Stimulated activated naive CD8-positive, alpha-beta T cell treated with anti-CD3 and anti-CD28 coated beads, Interleukin-15, amount 100 ng/mL, for 72 hours (primary cell): ENCODE results near the gene SCRG1.

Source experiments
- ATAC-seq: fragments of 150-1000 bp; cut with Tn5 transposase; 2 replicates; pipeline ENCODE4 v1.10.0; 2021; ENCODE audit warnings: mild to moderate bottlenecking, moderate library complexity
- DNase-seq, 2 donors: peaks; one replicate each; pipeline ENCODE4 v3.0.0; 2021 to 2022
- H3K27ac Mint-ChIP-seq, 2 donors: one replicate each; pipeline ENCODE4 v1.8.0; 2022; ENCODE audit warnings: mild to moderate bottlenecking in 2 of 2, mixed read lengths in 2 of 2, moderate library complexity in 2 of 2
- H3K27me3 Mint-ChIP-seq: one replicate; pipeline ENCODE4 v1.8.0; 2022; ENCODE audit warnings: mixed read lengths
- H3K4me1 Mint-ChIP-seq: one replicate; pipeline ENCODE4 v1.8.0; 2022; ENCODE audit warnings: mild to moderate bottlenecking, mixed read lengths
- H3K4me3 Mint-ChIP-seq, 2 donors: one replicate each; pipeline ENCODE4 v1.8.0; 2022; ENCODE audit warnings: mild to moderate bottlenecking in 2 of 2, mixed read lengths in 2 of 2, moderate library complexity in 1 of 2
- H3K9me3 Mint-ChIP-seq, 2 donors: one replicate each; pipeline ENCODE4 v1.8.0; 2022; ENCODE audit warnings: mixed read lengths in 2 of 2

SCRG1 gene

GRCh38 chr4:173398779-173399415, at the start of gene SCRG1:
SCRG1 (minus strand) TSS chr4:173399116; CDS start chr4:173391414, 7,702 bp downstream.
- ATAC-seq (no peak), DNase-seq (no peak)
- peaks cover 11% of the 10 kb centered on the region for H3K27me3 Mint-ChIP-seq
- no peak within 1 kb of the TSS for H3K4me3 Mint-ChIP-seq
- no peaks in the 10 kb centered on the region for H3K4me1 Mint-ChIP-seq
- H3K27ac Mint-ChIP-seq = no peak within 1 kb of the TSS
- H3K9me3 Mint-ChIP-seq = no peaks in the 10 kb centered on the region

GRCh38 chr4:173448103-173448502, 49.2 kb upstream of the SCRG1 start:
- no peak overlapping the region for H3K27ac Mint-ChIP-seq
- DNase-seq = no peak
- H3K4me3 Mint-ChIP-seq = no peak overlapping the region
- no peak for ATAC-seq
- no peaks in the 10 kb centered on the region for H3K27me3 Mint-ChIP-seq
- H3K9me3 Mint-ChIP-seq = peaks cover 0 to 7% of the 10 kb centered on the region in 2 donors
- H3K4me1 Mint-ChIP-seq = no peaks in the 10 kb centered on the region

GRCh38 chr4:173446416-173446815, 47.5 kb upstream of the SCRG1 start:
- no peaks in the 10 kb centered on the region for H3K4me1 Mint-ChIP-seq
- no peak overlapping the region for H3K27ac Mint-ChIP-seq
- no peak overlapping the region for H3K4me3 Mint-ChIP-seq
- ATAC-seq (no peak), DNase-seq (no peak)
- no peaks in the 10 kb centered on the region for H3K27me3 Mint-ChIP-seq
- peaks cover 0 to 7% of the 10 kb centered on the region in 2 donors for H3K9me3 Mint-ChIP-seq

- peaks cover 0 to 7% of the 10 kb centered on the region in 2 donors for H3K9me3 Mint-ChIP-seq
- no peak for ATAC-seq
These were observed 44.2 kb upstream of the SCRG1 start for GRCh38 chr4:173443121-173443520.

GRCh38 chr4:173442223-173442932, 43.5 kb upstream of the SCRG1 start:
- H3K4me3 Mint-ChIP-seq = no peak overlapping the region
- H3K27ac Mint-ChIP-seq = no peak overlapping the region
- no peaks in the 10 kb centered on the region for H3K4me1 Mint-ChIP-seq
- DNase-seq (no peak), ATAC-seq (no peak)
- H3K27me3 Mint-ChIP-seq = no peaks in the 10 kb centered on the region
- H3K9me3 Mint-ChIP-seq = peaks cover 0 to 7% of the 10 kb centered on the region in 2 donors

More at GRCh38 chr4:173443121-173443520, 44.2 kb upstream of the SCRG1 start:
- H3K4me3 Mint-ChIP-seq = no peak overlapping the region
- no peak for DNase-seq
- H3K4me1 Mint-ChIP-seq = no peaks in the 10 kb centered on the region
- H3K27me3 Mint-ChIP-seq = no peaks in the 10 kb centered on the region
- H3K27ac Mint-ChIP-seq = no peak overlapping the region

GRCh38 chr4:173440888-173441287, 42.0 kb upstream of the SCRG1 start:
- ATAC-seq = peak; percentile 89
- Mint-ChIP-seq H3K4me1 (no peaks in the 10 kb centered on the region), H3K9me3 (peaks cover 0 to 7% of the 10 kb centered on the region in 2 donors), H3K27ac (no peak overlapping the region), H3K4me3 (no peak overlapping the region), H3K27me3 (no peaks in the 10 kb centered on the region)
- DNase-seq = no peak

GRCh38 chr4:173436771-173437265, 37.9 kb upstream of the SCRG1 start:
- Mint-ChIP-seq H3K4me1 (no peaks in the 10 kb centered on the region), H3K27me3 (no peaks in the 10 kb centered on the region), H3K4me3 (no peak overlapping the region), H3K9me3 (no peaks in the 10 kb centered on the region), H3K27ac (no peak overlapping the region)
- DNase-seq (no peak), ATAC-seq (no peak)

GRCh38 chr4:173436149-173436579, 37.2 kb upstream of the SCRG1 start:
- H3K9me3 Mint-ChIP-seq = peaks cover 0 to 2% of the 10 kb centered on the region in 2 donors
- no peak overlapping the region for H3K4me3 Mint-ChIP-seq
- DNase-seq (no peak), ATAC-seq (no peak)
- H3K27me3 Mint-ChIP-seq = no peaks in the 10 kb centered on the region
- H3K4me1 Mint-ChIP-seq = no peaks in the 10 kb centered on the region
- H3K27ac Mint-ChIP-seq = no peak overlapping the region

- ATAC-seq (no peak), DNase-seq (no peak)
- Mint-ChIP-seq H3K27ac (no peak overlapping the region), H3K9me3 (peaks cover 0 to 12% of the 10 kb centered on the region in 2 donors), H3K27me3 (no peaks in the 10 kb centered on the region), H3K4me1 (no peaks in the 10 kb centered on the region), H3K4me3 (no peak overlapping the region)
These were observed 35.3 kb upstream of the SCRG1 start for GRCh38 chr4:173434231-173434630.

GRCh38 chr4:173433447-173433846, 34.5 kb upstream of the SCRG1 start:
- Mint-ChIP-seq H3K9me3 (peaks cover 0 to 12% of the 10 kb centered on the region in 2 donors), H3K4me1 (no peaks in the 10 kb centered on the region), H3K27ac (no peak overlapping the region), H3K27me3 (no peaks in the 10 kb centered on the region), H3K4me3 (no peak overlapping the region)
- ATAC-seq (no peak), DNase-seq (no peak)

GRCh38 chr4:173432430-173432829, 33.5 kb upstream of the SCRG1 start:
- H3K27me3 Mint-ChIP-seq = no peaks in the 10 kb centered on the region
- H3K9me3 Mint-ChIP-seq = peaks cover 0 to 12% of the 10 kb centered on the region in 2 donors
- H3K4me1 Mint-ChIP-seq = no peaks in the 10 kb centered on the region
- DNase-seq (no peak), ATAC-seq (no peak)
- H3K27ac Mint-ChIP-seq = peak overlapping the region in 1 of 2 donors; percentile 0
- H3K4me3 Mint-ChIP-seq = no peak overlapping the region

- ATAC-seq = peak; percentile 35
- DNase-seq = no peak
- H3K27ac Mint-ChIP-seq = peak overlapping the region in 1 of 2 donors; percentile 81
- peaks cover 0 to 9% of the 10 kb centered on the region in 2 donors for H3K9me3 Mint-ChIP-seq
- H3K27me3 Mint-ChIP-seq = no peaks in the 10 kb centered on the region
- H3K4me3 Mint-ChIP-seq = no peak overlapping the region
- peaks cover 17% of the 10 kb centered on the region for H3K4me1 Mint-ChIP-seq
These were observed 27.1 kb upstream of the SCRG1 start for GRCh38 chr4:173426064-173426463.

GRCh38 chr4:173424899-173425805, 26.2 kb upstream of the SCRG1 start:
- ATAC-seq (no peak), DNase-seq (no peak)
- Mint-ChIP-seq H3K4me1 (peaks cover 22% of the 10 kb centered on the region), H3K9me3 (peaks cover 0 to under 1% of the 10 kb centered on the region in 2 donors), H3K4me3 (no peak overlapping the region), H3K27ac (no peak overlapping the region), H3K27me3 (no peaks in the 10 kb centered on the region)

GRCh38 chr4:173420801-173421200, 21.9 kb upstream of the SCRG1 start:
- DNase-seq (no peak), ATAC-seq (no peak)
- H3K27ac Mint-ChIP-seq = no peak overlapping the region
- no peaks in the 10 kb centered on the region for H3K27me3 Mint-ChIP-seq
- no peaks in the 10 kb centered on the region for H3K9me3 Mint-ChIP-seq
- H3K4me3 Mint-ChIP-seq = no peak overlapping the region
- peaks cover 10% of the 10 kb centered on the region for H3K4me1 Mint-ChIP-seq

GRCh38 chr4:173420324-173420752, 21.4 kb upstream of the SCRG1 start:
- Mint-ChIP-seq H3K27ac (no peak overlapping the region), H3K27me3 (no peaks in the 10 kb centered on the region), H3K4me3 (no peak overlapping the region), H3K9me3 (no peaks in the 10 kb centered on the region), H3K4me1 (peaks cover 5% of the 10 kb centered on the region)
- ATAC-seq = no peak
- no peak for DNase-seq
